ENCODE results near the gene LRRC70. TPM values are rescaled to one million over a fixed set of nuclear protein-coding genes. Genes with fewer than 3 reads are reported as not detected.

The LRRC70 gene
- total and polyA plus RNA-seq, 2 experiments from 2014 or later: 0.15 to 1.7 TPM

GRCh38 chr5:62575066-62575465 is 3.6 kb upstream of the LRRC70 start:
- no peak overlapping the region for H3K27ac Mint-ChIP-seq
- no peaks in the 10 kb centered on the region for H3K36me3 ChIP-seq (ENCODE audit: insufficient read depth)
- H3K27me3 Mint-ChIP-seq (ENCODE audit: insufficient read depth, low read depth, poor library complexity): no peaks in the 10 kb centered on the region
- DNase-seq (ENCODE audit: low spot score) (no peak), ATAC-seq (no peak)
- H3K36me3 Mint-ChIP-seq (ENCODE audit: low read depth): no peaks in the 10 kb centered on the region
- H3K27ac ChIP-seq (ENCODE audit: low read depth): no peak overlapping the region
- H3F3A ChIP-seq (replicated peaks; ENCODE audit: low read depth): no peaks in the 10 kb centered on the region
- TF ChIP-seq JUNB (IDR thresholded peaks at IDR 0.05; ENCODE audit: unreplicated experiment) (no peak), CTCF (conservative IDR thresholded peaks at IDR 0.05; ENCODE audit: low read depth in 2 of 2) (no peak), EZH2phosphoT487 (IDR thresholded peaks at IDR 0.05; ENCODE audit: unreplicated experiment) (no peak), REST (IDR thresholded peaks at IDR 0.05; ENCODE audit: unreplicated experiment) (no peak)
- no peaks in the 10 kb centered on the region for H3K9me2 ChIP-seq (ENCODE audit: insufficient read depth)
- H4K20me1 ChIP-seq (replicated peaks; ENCODE audit: insufficient read depth): no peaks in the 10 kb centered on the region
- no peak overlapping the region for H3K4me3 Mint-ChIP-seq
- H3K4me1 ChIP-seq (ENCODE audit: insufficient read depth): no peaks in the 10 kb centered on the region
- H3K79me2 ChIP-seq (replicated peaks; ENCODE audit: insufficient read depth): no peaks in the 10 kb centered on the region
- no peaks in the 10 kb centered on the region for H3K27me3 ChIP-seq (ENCODE audit: insufficient read depth)
- H2AFZ ChIP-seq: no peak overlapping the region
- no peaks in the 10 kb centered on the region for H3K9me3 Mint-ChIP-seq
- no peak overlapping the region for H3K4me3 ChIP-seq
- H3K4me1 Mint-ChIP-seq: peaks cover 6% of the 10 kb centered on the region; the same call in 2 of the 3 replicates
- no peak overlapping the region for H3K4me2 ChIP-seq

- Histone ChIP-seq H3K4me1 (ENCODE audit: insufficient read depth) (no peaks in the 10 kb centered on the region), H3K4me2 (no peak overlapping the region), H2AFZ (no peak overlapping the region), H3K4me3 (no peak overlapping the region), H3F3A (replicated peaks; ENCODE audit: low read depth) (no peaks in the 10 kb centered on the region), H3K36me3 (ENCODE audit: insufficient read depth) (no peaks in the 10 kb centered on the region), H4K20me1 (replicated peaks; ENCODE audit: insufficient read depth) (no peaks in the 10 kb centered on the region), H3K27me3 (ENCODE audit: insufficient read depth) (no peaks in the 10 kb centered on the region), H3K9me2 (ENCODE audit: insufficient read depth) (no peaks in the 10 kb centered on the region), H3K27ac (ENCODE audit: low read depth) (no peak overlapping the region), H3K79me2 (replicated peaks; ENCODE audit: insufficient read depth) (no peaks in the 10 kb centered on the region)
- ATAC-seq (no peak), DNase-seq (ENCODE audit: low spot score) (no peak)
- Mint-ChIP-seq H3K36me3 (ENCODE audit: low read depth) (no peaks in the 10 kb centered on the region), H3K27ac (no peak overlapping the region), H3K4me1 (peaks cover 4% of the 10 kb centered on the region; the same call in 2 of the 3 replicates), H3K27me3 (ENCODE audit: insufficient read depth, low read depth, poor library complexity) (no peaks in the 10 kb centered on the region), H3K9me3 (no peaks in the 10 kb centered on the region), H3K4me3 (no peak overlapping the region)
- TF ChIP-seq JUNB (IDR thresholded peaks at IDR 0.05; ENCODE audit: unreplicated experiment): no peak
- TF ChIP-seq ZNF114 (CRISPR knock-in tag; IDR thresholded peaks at IDR 0.05): no peak
- no peak for TF ChIP-seq ZNF462 (CRISPR knock-in tag; IDR thresholded peaks at IDR 0.05)
- no peak for TF ChIP-seq ETS1 (IDR thresholded peaks at IDR 0.05)
- TF ChIP-seq EZH2phosphoT487 (IDR thresholded peaks at IDR 0.05; ENCODE audit: unreplicated experiment): no peak
- no peak for TF ChIP-seq POLR2AphosphoS5 (IDR thresholded peaks at IDR 0.05; ENCODE audit: low read depth)
- TF ChIP-seq ZNF331 (CRISPR knock-in tag; IDR thresholded peaks at IDR 0.05; ENCODE audit: low read depth): no peak
Measured at GRCh38 chr5:62575489-62575888, 3.1 kb upstream of the LRRC70 start.

All from GM23338 (cell line).